ENCODE results near the gene C2orf42. TPM values are rescaled to one million over a fixed set of nuclear protein-coding genes. Genes with fewer than 3 reads are reported as not detected.

The C2orf42 gene
- total RNA-seq, 2 donors from 2014 or later, result 12.3 to 16.5 TPM

DNA sequence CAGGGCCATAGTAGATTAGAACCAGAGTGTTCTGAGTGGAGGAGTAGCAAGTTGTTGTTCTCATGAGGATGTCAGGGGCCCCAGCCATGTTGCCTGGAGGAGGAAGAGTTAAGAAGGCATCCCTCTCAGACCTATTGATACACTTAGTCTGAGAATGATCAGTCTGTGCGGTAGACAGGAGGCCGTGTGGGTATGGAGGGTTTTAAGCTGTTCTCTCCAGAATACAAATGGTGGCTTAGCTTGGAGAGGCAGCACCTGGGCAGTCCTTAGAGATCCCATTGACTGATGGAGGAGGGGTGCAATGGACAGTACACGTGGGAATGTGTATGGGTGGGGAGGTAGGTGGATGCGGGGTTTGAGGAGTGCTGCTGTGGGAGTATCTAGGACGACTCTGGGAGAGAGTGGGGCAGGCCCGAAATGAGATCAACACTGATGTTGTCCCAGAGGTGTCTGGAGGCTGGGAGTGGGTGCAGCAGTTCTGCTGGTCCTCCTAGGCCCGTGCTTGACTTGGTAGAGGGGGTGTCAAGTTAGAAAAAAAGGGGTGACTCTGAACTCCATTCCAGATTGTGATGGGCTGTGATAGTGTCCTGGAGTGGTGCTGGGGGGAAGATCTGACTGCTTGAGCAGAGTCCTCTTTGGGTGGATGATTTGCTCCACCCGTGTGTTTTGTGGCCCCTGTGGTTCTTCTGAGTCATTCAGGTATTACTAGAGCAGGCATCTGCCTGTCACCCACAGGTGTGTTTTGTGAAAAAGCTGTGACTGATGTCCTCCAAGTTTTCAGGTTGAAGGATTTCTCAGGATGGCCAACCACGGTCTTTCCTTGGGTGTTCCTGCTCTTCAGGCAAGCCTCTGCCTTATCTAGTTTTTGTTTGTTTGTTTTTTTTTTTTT lies 44.7 kb downstream of the C2orf42 start:
- H3K27ac Mint-ChIP-seq, result peak overlapping the region; percentile 38
- WGBS, 2 experiments (ENCODE audit: insufficient coverage in 1 of 2, insufficient read length in 1 of 2), result 89 to 90% methylated on average over 2 to 9 of the region's 9 CpGs
- Histone ChIP-seq H3K4me1 (ENCODE audit: control insufficient read depth, insufficient read depth, low read length) (peaks cover 5% of the 10 kb centered on the region), H3K27ac (ENCODE audit: low read depth, low read length) (no peak overlapping the region), H3K9ac (ENCODE audit: extremely low read depth, low read length, poor library complexity, severe bottlenecking) (no peak overlapping the region), H3K27me3 (ENCODE audit: control insufficient read depth, insufficient read depth, low read length, poor library complexity, severe bottlenecking) (no peaks in the 10 kb centered on the region), H3K9me3 (ENCODE audit: control insufficient read depth, low read length) (no peaks in the 10 kb centered on the region), H3K4me3 (ENCODE audit: low read length) (no peak overlapping the region), H3K36me3 (ENCODE audit: control insufficient read depth, insufficient read depth, low read length) (peaks cover 11% of the 10 kb centered on the region)
- H3K4me3 Mint-ChIP-seq, result no peak overlapping the region
- peaks cover 20% of the 10 kb centered on the region for H3K36me3 Mint-ChIP-seq (ENCODE audit: low read depth)
- DNase-seq, result no peak
- no peaks in the 10 kb centered on the region for H3K27me3 Mint-ChIP-seq (ENCODE audit: insufficient read depth)
- peaks cover 13% of the 10 kb centered on the region for H3K4me1 Mint-ChIP-seq
- no peak for TF ChIP-seq CTCF (conservative IDR thresholded peaks at IDR 0.05)
- H3K9me3 Mint-ChIP-seq, result no peaks in the 10 kb centered on the region

DNA sequence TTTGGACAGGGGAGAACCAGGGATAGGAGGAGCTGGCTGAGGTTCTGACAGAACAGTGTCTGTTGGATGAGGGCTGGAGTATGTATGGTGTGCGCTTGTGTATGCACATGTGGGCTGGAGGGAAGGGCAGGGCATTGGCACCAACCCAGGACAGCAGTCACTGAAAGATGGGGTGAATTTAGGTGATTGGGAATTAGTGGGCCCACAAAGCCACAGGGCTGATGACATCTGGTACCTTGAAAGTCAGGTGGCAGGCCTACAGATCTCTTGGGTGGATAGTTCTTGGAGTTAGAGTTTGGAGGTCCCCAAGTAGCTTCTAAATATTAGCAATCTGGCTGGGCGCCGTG lies 45.7 kb downstream of the C2orf42 start:
- no peaks in the 10 kb centered on the region for H3K9me3 Mint-ChIP-seq
- no peak for TF ChIP-seq CTCF (conservative IDR thresholded peaks at IDR 0.05)
- Histone ChIP-seq H3K27me3 (ENCODE audit: control insufficient read depth, insufficient read depth, low read length, poor library complexity, severe bottlenecking) (no peaks in the 10 kb centered on the region), H3K36me3 (ENCODE audit: control insufficient read depth, insufficient read depth, low read length) (peaks cover 8% of the 10 kb centered on the region), H3K9ac (ENCODE audit: extremely low read depth, low read length, poor library complexity, severe bottlenecking) (no peak overlapping the region), H3K9me3 (ENCODE audit: control insufficient read depth, low read length) (no peaks in the 10 kb centered on the region), H3K27ac (ENCODE audit: low read depth, low read length) (no peak overlapping the region), H3K4me3 (ENCODE audit: low read length) (no peak overlapping the region), H3K4me1 (ENCODE audit: control insufficient read depth, insufficient read depth, low read length) (peaks cover 5% of the 10 kb centered on the region)
- peaks cover 21% of the 10 kb centered on the region for H3K4me1 Mint-ChIP-seq
- H3K36me3 Mint-ChIP-seq (ENCODE audit: low read depth), result peaks cover 15% of the 10 kb centered on the region
- no peak overlapping the region for H3K27ac Mint-ChIP-seq
- no peak for DNase-seq
- no peaks in the 10 kb centered on the region for H3K27me3 Mint-ChIP-seq (ENCODE audit: insufficient read depth)
- H3K4me3 Mint-ChIP-seq, result no peak overlapping the region
- WGBS, 2 experiments (ENCODE audit: insufficient coverage in 1 of 2, insufficient read length in 1 of 2), result 92 to 97% methylated on average over 3 of the region's 3 CpGs

GRCh38 chr2:70144443-70145143 lies 46.2 kb downstream of the C2orf42 start:
- peaks cover 24% of the 10 kb centered on the region for H3K4me1 Mint-ChIP-seq
- DNase-seq, result peak; percentile 42

More at GRCh38 chr2:70144443-70145143, 46.2 kb downstream of the C2orf42 start:
- H3K4me1 ChIP-seq (ENCODE audit: control insufficient read depth, insufficient read depth, low read length), result peaks cover 5% of the 10 kb centered on the region
- H3K27me3 Mint-ChIP-seq (ENCODE audit: insufficient read depth), result no peaks in the 10 kb centered on the region
- 93 to 94% methylated on average over 17 to 21 of the region's 21 CpGs for WGBS, 2 experiments (ENCODE audit: insufficient coverage in 1 of 2, insufficient read length in 1 of 2)
- no peaks in the 10 kb centered on the region for H3K9me3 ChIP-seq (ENCODE audit: control insufficient read depth, low read length)
- H3K27ac Mint-ChIP-seq, result no peak overlapping the region
- no peak overlapping the region for H3K4me3 ChIP-seq (ENCODE audit: low read length)
- H3K9ac ChIP-seq (ENCODE audit: extremely low read depth, low read length, poor library complexity, severe bottlenecking), result no peak overlapping the region
- H3K27me3 ChIP-seq (ENCODE audit: control insufficient read depth, insufficient read depth, low read length, poor library complexity, severe bottlenecking), result no peaks in the 10 kb centered on the region
- H3K4me3 Mint-ChIP-seq, result no peak overlapping the region
- no peak overlapping the region for H3K27ac ChIP-seq (ENCODE audit: low read depth, low read length)
- TF ChIP-seq CTCF (conservative IDR thresholded peaks at IDR 0.05), result no peak
- peaks cover 3% of the 10 kb centered on the region for H3K36me3 ChIP-seq (ENCODE audit: control insufficient read depth, insufficient read depth, low read length)
- peaks cover 10% of the 10 kb centered on the region for H3K36me3 Mint-ChIP-seq (ENCODE audit: low read depth)
- H3K9me3 Mint-ChIP-seq, result no peaks in the 10 kb centered on the region
